GM04504 (cell line): ENCODE measurements around the gene PCDHGC3.

Source experiments
- DNase-seq: peaks from one replicate; pipeline ENCODE4 v3.0.0-alpha.2; 2012; ENCODE audit warnings: low read depth

Gene PCDHGC3

DNA sequence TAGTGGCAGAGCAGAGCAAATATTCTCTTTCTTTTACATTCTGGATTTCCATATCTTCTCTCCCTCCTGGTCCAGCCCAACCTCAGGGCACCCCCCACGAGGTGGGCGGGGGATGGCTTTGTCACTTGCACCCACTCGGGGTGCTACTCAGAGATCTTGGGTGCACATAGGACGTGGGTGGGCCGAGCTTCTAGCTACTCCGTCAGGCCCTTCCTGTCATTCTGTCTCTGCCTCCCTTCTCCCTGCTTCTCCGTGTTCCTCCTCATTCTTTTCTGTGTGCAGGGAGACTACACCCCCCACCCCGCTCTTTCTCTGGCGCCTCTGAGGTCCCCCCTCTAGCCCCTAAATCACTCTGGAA lies 32.7 kb downstream of the PCDHGC3 start:
- DNase-seq: no peak

- peak; percentile 96 for DNase-seq
Measured at GRCh38 chr5:141508798-141509611, 33.2 kb downstream of the PCDHGC3 start.

GRCh38 chr5:141510160-141510559 lies 34.4 kb downstream of the PCDHGC3 start:
- DNase-seq: no peak

DNA sequence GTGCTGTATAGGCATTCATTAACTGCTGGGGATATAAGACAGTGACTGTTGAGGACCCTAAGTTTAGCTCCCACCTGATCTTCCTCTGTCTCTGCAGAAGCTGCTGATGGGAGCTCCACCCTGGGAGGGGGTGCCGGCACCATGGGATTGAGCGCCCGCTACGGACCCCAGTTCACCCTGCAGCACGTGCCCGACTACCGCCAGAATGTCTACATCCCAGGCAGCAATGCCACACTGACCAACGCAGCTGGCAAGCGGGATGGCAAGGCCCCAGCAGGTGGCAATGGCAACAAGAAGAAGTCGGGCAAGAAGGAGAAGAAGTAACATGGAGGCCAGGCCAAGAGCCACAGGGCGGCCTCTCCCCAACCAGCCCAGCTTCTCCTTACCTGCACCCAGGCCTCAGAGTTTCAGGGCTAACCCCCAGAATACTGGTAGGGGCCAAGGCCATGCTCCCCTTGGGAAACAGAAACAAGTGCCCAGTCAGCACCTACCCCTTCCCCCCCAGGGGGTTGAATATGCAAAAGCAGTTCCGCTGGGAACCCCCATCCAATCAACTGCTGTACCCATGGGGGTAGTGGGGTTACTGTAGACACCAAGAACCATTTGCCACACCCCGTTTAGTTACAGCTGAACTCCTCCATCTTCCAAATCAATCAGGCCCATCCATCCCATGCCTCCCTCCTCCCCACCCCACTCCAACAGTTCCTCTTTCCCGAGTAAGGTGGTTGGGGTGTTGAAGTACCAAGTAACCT lies 35.3 kb downstream of the PCDHGC3 start:
- DNase-seq: no peak

DNA sequence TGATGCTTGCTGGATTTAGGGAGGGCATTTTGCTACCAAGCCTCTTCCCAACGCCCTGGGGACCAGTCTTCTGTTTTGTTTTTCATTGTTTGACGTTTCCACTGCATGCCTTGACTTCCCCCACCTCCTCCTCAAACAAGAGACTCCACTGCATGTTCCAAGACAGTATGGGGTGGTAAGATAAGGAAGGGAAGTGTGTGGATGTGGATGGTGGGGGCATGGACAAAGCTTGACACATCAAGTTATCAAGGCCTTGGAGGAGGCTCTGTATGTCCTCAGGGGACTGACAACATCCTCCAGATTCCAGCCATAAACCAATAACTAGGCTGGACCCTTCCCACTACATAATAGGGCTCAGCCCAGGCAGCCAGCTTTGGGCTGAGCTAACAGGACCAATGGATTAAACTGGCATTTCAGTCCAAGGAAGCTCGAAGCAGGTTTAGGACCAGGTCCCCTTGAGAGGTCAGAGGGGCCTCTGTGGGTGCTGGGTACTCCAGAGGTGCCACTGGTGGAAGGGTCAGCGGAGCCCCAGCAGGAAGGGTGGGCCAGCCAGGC lies 36.1 kb downstream of the PCDHGC3 start:
- no peak for DNase-seq

DNA sequence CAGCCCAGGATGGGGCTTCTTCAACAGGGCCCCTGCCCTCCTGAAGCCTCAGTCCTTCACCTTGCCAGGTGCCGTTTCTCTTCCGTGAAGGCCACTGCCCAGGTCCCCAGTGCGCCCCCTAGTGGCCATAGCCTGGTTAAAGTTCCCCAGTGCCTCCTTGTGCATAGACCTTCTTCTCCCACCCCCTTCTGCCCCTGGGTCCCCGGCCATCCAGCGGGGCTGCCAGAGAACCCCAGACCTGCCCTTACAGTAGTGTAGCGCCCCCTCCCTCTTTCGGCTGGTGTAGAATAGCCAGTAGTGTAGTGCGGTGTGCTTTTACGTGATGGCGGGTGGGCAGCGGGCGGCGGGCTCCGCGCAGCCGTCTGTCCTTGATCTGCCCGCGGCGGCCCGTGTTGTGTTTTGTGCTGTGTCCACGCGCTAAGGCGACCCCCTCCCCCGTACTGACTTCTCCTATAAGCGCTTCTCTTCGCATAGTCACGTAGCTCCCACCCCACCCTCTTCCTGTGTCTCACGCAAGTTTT lies 36.7 kb downstream of the PCDHGC3 start:
- no peak for DNase-seq

DNA sequence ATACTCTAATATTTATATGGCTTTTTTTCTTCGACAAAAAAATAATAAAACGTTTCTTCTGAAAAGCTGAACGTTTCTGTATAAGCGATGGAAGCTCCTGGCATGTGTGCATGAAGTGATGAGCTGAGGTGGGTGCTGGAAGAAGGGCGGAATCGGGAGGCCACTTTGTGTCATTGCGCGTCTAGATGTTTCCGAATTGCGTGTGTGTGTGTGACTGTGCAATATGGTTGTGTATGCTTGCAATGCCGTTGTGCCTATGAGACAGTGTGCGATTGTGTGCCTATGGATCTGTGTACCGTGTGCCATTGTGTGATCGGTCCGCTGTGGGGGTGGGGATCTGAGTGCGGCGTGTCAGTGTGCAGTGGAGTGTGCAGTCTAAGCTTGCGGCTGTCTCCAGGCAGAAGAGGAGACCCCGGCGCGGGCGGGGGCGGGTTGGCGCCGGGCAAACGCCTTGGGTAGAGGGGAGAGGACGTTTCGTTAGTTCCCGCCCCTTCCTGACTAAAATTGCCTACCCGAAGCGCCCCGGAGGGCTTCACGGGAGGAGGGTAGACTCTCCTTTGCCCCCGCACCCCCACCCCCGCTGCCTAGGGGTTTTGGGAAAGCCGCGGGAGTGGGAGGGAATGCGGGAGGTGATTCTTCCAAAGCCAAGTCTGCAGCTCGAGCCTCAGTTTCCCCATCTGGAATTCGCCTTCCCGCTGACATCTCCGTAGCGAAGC lies 37.3 kb downstream of the PCDHGC3 start:
- no peak for DNase-seq

- DNase-seq: peak; percentile 72
Measured at GRCh38 chr5:141513627-141514329, 38.0 kb downstream of the PCDHGC3 start.

DNA sequence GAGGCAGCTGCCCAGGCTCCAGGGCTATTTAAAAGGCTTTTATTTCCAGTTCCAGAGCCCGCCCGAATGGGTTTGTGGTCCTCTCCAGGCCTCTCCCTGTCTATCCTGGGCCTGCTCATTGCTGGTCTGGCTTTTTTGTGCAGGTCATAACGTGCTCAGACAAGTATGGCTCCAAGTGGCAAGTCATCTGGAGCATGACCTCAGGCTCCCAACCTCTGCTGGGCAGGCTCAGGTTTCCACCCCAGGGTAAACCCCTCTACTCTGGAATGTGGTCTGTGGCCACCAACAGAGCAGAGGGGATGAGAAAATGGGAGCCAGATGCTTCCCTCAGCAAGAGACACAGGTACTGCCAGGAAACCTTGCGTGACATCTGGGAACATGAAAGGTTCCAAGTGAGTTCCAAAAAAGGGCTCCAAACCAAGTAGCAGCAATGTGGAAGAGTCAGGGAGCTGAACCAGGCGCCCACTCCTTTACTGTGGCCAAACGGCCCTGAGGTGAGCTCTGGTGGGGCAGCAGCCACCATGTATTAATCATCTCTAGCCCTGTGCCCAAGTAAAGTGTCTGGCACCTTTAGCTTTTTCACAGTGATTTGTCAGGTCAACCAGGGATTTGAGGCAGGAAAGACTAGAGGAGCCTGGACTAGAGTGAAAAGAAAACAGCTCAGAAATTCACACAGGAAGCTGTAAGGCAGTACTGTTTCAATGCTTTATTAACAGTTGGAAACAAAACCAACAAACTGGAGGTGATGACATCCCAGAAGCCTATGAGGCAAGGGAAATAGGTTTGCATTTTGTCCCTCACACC lies 38.8 kb downstream of the PCDHGC3 start:
- DNase-seq: peak; percentile 81

GRCh38 chr5:141515141-141515540 lies 39.4 kb downstream of the PCDHGC3 start:
- DNase-seq: no peak

- DNase-seq: no peak
Measured at GRCh38 chr5:141515946-141516671, 40.3 kb downstream of the PCDHGC3 start.

DNA sequence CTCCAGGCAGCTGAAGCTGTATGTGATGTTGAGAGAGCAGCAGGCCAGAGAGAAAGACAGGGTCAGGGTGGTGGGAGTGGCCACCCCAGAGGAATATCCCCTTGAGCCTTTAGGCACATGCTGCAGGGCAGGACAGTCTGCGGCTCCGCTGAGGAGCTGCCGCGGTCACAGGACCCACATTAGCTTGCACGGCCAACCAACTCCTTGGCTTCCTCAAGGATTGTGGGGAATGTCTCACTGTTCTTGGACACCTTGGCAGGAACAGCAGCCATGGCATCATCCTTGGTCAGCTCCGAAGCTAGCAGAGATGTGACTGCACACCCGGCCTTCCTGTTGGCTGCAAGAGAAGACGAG lies 40.9 kb downstream of the PCDHGC3 start:
- no peak for DNase-seq

DNA sequence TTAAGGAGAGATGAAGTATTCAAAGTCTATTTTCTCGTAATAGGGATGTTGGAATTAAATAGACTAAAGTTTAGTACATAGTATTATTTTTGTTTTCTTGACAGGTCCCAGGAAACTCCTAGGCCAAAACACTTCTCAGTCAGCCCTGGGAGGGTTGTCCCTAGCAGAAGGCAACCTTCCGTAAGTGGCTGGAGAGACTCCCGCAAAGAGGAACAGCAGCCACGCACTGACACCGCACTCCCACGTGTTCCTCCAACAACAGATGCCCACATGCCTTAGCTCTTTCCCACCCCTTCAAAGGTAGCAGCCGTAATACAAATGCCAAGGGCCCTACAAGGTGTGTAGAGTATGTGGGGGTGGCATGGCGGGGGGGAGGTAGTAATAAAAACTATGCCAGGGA lies 41.5 kb downstream of the PCDHGC3 start:
- no peak for DNase-seq

DNA sequence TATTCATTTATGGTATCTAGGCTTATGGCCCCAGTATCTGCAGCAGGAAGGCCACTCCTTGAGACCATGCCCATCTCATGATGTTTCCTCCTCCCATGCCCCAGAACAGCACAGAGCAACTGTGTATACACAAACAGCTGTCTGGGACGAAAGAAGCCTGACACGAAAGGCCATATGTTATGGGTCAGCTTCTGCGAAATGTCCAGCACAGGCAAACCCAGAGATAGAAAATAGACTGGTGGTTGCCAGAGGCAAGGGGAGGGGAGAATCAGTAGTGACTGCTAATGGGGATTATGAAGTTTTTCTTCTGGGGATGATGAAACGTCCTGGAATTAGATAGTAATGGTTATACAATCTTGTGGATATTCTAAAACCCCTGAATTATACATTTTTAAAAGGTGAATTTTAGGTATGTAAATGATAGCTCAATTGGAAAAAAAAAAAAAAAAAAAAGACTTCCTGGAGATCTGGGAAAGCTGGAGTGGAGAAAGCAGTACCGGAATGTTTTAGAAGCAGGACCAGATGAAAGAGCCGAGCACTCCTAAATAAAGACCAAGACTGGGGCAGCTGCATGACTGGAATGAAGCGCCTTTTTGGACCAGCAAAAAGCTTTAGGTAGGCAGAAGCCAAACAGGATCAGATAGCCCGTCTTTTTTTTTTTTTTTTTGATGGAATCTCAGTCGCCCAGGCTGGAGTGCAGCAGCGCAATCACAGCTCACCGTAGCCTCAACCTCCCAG lies 42.3 kb downstream of the PCDHGC3 start:
- no peak for DNase-seq

DNA sequence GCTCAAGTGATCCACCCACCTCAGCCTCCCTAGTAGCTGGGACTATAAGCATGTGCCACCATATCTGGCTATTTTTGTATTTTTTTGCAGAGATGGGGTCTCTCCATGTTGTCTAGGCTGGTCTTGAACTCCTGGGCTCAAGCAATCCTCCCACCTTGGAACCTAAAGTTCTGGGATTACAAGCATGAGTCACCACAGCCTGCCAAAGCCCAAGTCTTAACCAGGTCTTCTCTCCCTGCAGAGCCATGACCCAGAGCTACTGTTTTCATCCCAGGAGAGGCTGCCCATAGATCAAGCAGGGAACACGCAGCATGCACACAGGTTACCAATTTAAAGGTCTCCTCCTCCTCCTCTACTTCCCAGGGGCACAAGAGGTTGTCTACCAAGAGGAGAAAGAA lies 42.9 kb downstream of the PCDHGC3 start:
- no peak for DNase-seq

- DNase-seq: no peak
Measured at GRCh38 chr5:141519605-141520565, 44.1 kb downstream of the PCDHGC3 start.

GRCh38 chr5:141521244-141521781 lies 45.5 kb downstream of the PCDHGC3 start:
- DNase-seq: peak; percentile 98

DNA sequence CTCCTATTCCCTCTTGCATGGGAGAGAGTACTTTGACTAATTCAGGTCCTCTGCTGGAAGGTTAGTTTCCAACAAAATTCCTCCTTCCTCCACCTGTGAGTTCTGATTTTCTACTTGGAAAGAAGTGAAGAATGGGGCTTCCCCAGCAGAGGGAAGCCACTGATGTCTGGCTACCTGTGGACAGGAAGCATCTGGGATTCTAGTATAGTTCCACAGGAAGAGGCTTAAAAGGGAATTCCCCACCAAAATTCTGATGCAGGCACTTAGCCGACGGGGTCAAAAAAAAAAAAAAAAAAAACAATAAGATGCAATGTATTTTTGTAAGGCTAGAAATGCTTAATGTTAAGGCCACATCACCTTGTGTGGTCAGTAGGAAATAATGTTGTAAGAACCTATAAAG lies 46.5 kb downstream of the PCDHGC3 start:
- DNase-seq: no peak
